ENCODE measurements around the gene SGMS1.
"Not testable (repeated sequence)": the region's sequence is repeated elsewhere in the genome, so short reads cannot be mapped to it uniquely, and the experiment has no call there.

The SGMS1 gene

GRCh38 chr10:50362547-50363125 is 261.1 kb downstream of the SGMS1 start:
- Mint-ChIP-seq H3K4me3 (no peak overlapping the region), H3K36me3 (ENCODE audit: low read depth) (peaks cover 9% of the 10 kb centered on the region), H3K4me1 (peaks cover 13% of the 10 kb centered on the region), H3K27me3 (ENCODE audit: low read depth) (no peaks in the 10 kb centered on the region), H3K27ac (no peak overlapping the region), H3K9me3 (peaks cover 2% of the 10 kb centered on the region)
- TF ChIP-seq CTCF (IDR thresholded peaks at IDR 0.05; ENCODE audit: unreplicated experiment in 3 of 3): no peak

GRCh38 chr10:50361946-50362345 is 261.8 kb downstream of the SGMS1 start:
- H3K27me3 Mint-ChIP-seq (ENCODE audit: low read depth): no peaks in the 10 kb centered on the region
- peaks cover 7% of the 10 kb centered on the region for H3K36me3 Mint-ChIP-seq (ENCODE audit: low read depth)
- H3K4me1 Mint-ChIP-seq: peaks cover 13% of the 10 kb centered on the region
- no peak for TF ChIP-seq CTCF (IDR thresholded peaks at IDR 0.05; ENCODE audit: unreplicated experiment in 3 of 3)
- H3K4me3 Mint-ChIP-seq: no peak overlapping the region
- no peak overlapping the region for H3K27ac Mint-ChIP-seq
- H3K9me3 Mint-ChIP-seq: peaks cover 2% of the 10 kb centered on the region

GRCh38 chr10:50360077-50360850 is 263.5 kb downstream of the SGMS1 start:
- TF ChIP-seq CTCF (IDR thresholded peaks at IDR 0.05; ENCODE audit: unreplicated experiment in 3 of 3): no peak
- H3K27ac Mint-ChIP-seq: no peak overlapping the region
- peaks cover 1% of the 10 kb centered on the region for H3K9me3 Mint-ChIP-seq
- no peaks in the 10 kb centered on the region for H3K27me3 Mint-ChIP-seq (ENCODE audit: low read depth)
- no peak overlapping the region for H3K4me3 Mint-ChIP-seq
- peaks cover 4% of the 10 kb centered on the region for H3K36me3 Mint-ChIP-seq (ENCODE audit: low read depth)
- peaks cover 13% of the 10 kb centered on the region for H3K4me1 Mint-ChIP-seq

- H3K4me3 Mint-ChIP-seq: no peak overlapping the region
- peaks cover 9% of the 10 kb centered on the region for H3K36me3 Mint-ChIP-seq (ENCODE audit: low read depth)
- H3K9me3 Mint-ChIP-seq: peaks cover 7% of the 10 kb centered on the region
- peak overlapping the region in 1 of 3 experiments; percentile 15 for H3K27ac Mint-ChIP-seq
- TF ChIP-seq CTCF (IDR thresholded peaks at IDR 0.05; ENCODE audit: unreplicated experiment in 3 of 3): no peak
- no peaks in the 10 kb centered on the region for H3K27me3 Mint-ChIP-seq (ENCODE audit: low read depth)
- peaks cover 13% of the 10 kb centered on the region for H3K4me1 Mint-ChIP-seq
Measured at GRCh38 chr10:50358925-50359687, 264.6 kb downstream of the SGMS1 start.

GRCh38 chr10:50358411-50358810 is 265.3 kb downstream of the SGMS1 start:
- TF ChIP-seq CTCF (IDR thresholded peaks at IDR 0.05; ENCODE audit: unreplicated experiment in 3 of 3): no peak
- no peaks in the 10 kb centered on the region for H3K27me3 Mint-ChIP-seq (ENCODE audit: low read depth)
- H3K36me3 Mint-ChIP-seq (ENCODE audit: low read depth): peaks cover 9% of the 10 kb centered on the region
- no peak overlapping the region for H3K27ac Mint-ChIP-seq
- H3K4me3 Mint-ChIP-seq: no peak overlapping the region
- peaks cover 9% of the 10 kb centered on the region for H3K9me3 Mint-ChIP-seq
- peaks cover 13% of the 10 kb centered on the region for H3K4me1 Mint-ChIP-seq

DNA sequence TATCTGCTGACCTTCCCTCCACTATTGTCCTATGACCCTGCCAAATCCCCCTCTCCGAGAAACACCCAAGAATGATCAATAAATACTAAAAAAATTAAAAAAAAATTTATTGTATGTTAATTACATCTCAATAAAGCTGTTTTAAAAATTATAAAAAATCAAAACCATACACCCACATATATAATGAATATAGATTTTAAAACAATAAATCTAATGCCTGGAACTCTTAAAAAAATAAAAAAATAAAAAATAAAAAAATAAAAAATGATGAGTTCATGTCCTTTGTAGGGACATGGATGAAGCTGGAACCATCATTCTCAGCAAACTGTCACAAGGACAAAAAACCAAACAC is 267.3 kb downstream of the SGMS1 start:
- not testable (repeated sequence) for H3K4me3 Mint-ChIP-seq; H3K27ac Mint-ChIP-seq; H3K27me3 Mint-ChIP-seq (ENCODE audit: low read depth)
- peaks cover 14% of the 10 kb centered on the region for H3K36me3 Mint-ChIP-seq (ENCODE audit: low read depth)
- H3K9me3 Mint-ChIP-seq: peaks cover 18% of the 10 kb centered on the region
- H3K4me1 Mint-ChIP-seq: peaks cover 13% of the 10 kb centered on the region

DNA sequence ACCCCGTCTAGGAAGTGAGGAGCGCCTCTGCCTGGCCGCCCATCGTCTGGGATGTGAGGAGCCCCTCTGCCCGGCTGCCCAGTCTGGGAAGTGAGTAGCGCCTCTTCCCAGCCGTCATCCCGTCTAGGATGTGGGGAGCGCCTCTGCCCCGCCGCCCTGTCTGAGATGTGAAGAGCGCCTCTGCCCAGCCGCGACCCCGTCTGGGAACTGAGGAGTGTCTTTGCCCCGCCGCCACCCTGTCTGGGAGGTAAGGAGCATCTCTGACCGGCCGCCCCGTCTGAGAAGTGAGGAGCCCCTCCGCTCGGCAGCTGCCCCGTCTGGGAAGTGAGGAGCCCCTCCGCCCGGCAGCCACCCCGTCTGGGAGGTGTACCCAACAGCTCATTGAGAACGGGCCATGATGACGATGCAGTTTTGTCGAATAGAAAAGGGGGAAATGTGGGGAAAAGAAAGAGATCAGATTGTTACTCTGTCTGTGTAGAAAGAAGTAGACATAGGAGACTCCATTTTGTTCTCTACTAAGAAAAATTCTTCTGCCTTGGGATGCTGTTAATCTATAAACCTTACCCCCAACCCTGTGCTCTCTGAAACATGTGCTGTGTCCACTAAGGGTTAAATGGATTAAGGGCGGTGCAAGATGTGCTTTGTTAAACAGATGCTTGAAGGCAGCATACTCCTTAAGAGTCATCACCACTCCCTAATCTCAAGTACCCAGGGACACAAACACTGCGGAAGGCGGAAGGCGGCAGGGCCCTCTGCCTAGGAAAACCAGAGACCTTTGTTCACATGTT is 267.9 kb downstream of the SGMS1 start:
- H3K27me3 Mint-ChIP-seq (ENCODE audit: low read depth); H3K27ac Mint-ChIP-seq; H3K4me3 Mint-ChIP-seq: not testable (repeated sequence)
- Mint-ChIP-seq H3K9me3 (peaks cover 22% of the 10 kb centered on the region), H3K4me1 (peaks cover 13% of the 10 kb centered on the region), H3K36me3 (ENCODE audit: low read depth) (peaks cover 18% of the 10 kb centered on the region)
